SK-N-SH (cell line): Measurements from ENCODE around the gene BRD7. TPM values are rescaled to one million over a fixed set of nuclear protein-coding genes. Genes with fewer than 3 reads are reported as not detected.

ENCODE experiments used
- CTCF ChIA-PET: fragments of 300-600, 350-600 bp; formaldehyde crosslinking; extraction: SDS; loops from one replicate; lab custom pipeline; 2021; lab: Yijun Ruan, JAX
- POLR2A ChIA-PET: fragments of 350-600 bp; sonication (Branson Sonifier 250); formaldehyde crosslinking; extraction: SDS; loops from one replicate; lab custom pipeline; 2020; ENCODE audit warnings: antibody characterized with exemption, inconsistent platforms; lab: Yijun Ruan, JAX
- DNase-seq: peaks from one replicate; pipeline ENCODE4 v3.0.0; 2012
- H2AFZ ChIP-seq: fragments of 200-600 bp; sonication (generic); 2 replicates; pipeline ENCODE4 v1.8.1; 2016; ENCODE audit warnings: antibody characterized with exemption, mild to moderate bottlenecking, low read depth
- H3F3A ChIP-seq: fragments of 200-600 bp; sonication (generic); replicated peaks from 2 replicates; pipeline ENCODE3; 2016; ENCODE audit warnings: antibody characterized with exemption, mild to moderate bottlenecking; ENCODE audit not compliant: insufficient read depth
- H3K27ac ChIP-seq, 2 experiments: fragments of 200-500 bp in 1 of 2; fragments of 200-600 bp in 1 of 2; sonication (Bioruptor generic) in 1 of 2; sonication (generic), shearing (Covaris generic) in 1 of 2; 2 replicates each; pipeline versions ENCODE4 v1.5.1 to v1.6.1; 2014 to 2016; ENCODE audit warnings: low read depth in 2 of 2, inconsistent platforms in 1 of 2, low read length in 1 of 2, mild to moderate bottlenecking in 1 of 2, mixed read lengths in 1 of 2
- H3K27me3 ChIP-seq: fragments of 200-600 bp; sonication (generic), shearing (Covaris generic); 2 replicates; pipeline ENCODE4 v1.6.1; 2016; ENCODE audit warnings: mixed run types; ENCODE audit not compliant: insufficient read depth
- H3K36me3 ChIP-seq, 2 experiments: fragments of 200-500 bp in 1 of 2; fragments of 200-600 bp in 1 of 2; sonication (Bioruptor generic) in 1 of 2; sonication (generic) in 1 of 2; replicated peaks in 1 of 2; 2 replicates each; pipeline versions ENCODE3 to v1.5.1; 2014 to 2016; ENCODE audit warnings: low read length in 1 of 2, mild to moderate bottlenecking in 1 of 2; ENCODE audit not compliant: insufficient read depth in 2 of 2, control insufficient read depth in 1 of 2
- H3K4me1 ChIP-seq, 2 experiments: fragments of 200-500 bp in 1 of 2; fragments of 200-600 bp in 1 of 2; sonication (Bioruptor generic) in 1 of 2; sonication (generic), shearing (Covaris generic) in 1 of 2; 2 replicates each; pipeline versions ENCODE4 v1.5.1 to v1.6.1; 2014 to 2016; ENCODE audit warnings: low read depth in 1 of 2, low read length in 1 of 2, mixed run types in 1 of 2; ENCODE audit not compliant: insufficient read depth in 2 of 2, control insufficient read depth in 1 of 2
- H3K4me2 ChIP-seq: fragments of 200-600 bp; sonication (generic), shearing (Covaris generic); 2 replicates; pipeline ENCODE4 v1.6.1; 2017; ENCODE audit warnings: mixed run types
- H3K4me3 ChIP-seq, 2 experiments: fragments of 200-500 bp in 1 of 2; fragments of 200-600 bp in 1 of 2; sonication (Bioruptor generic) in 1 of 2; sonication (generic), shearing (Covaris generic) in 1 of 2; 2 replicates each; pipeline versions ENCODE4 v1.5.1 to v1.8.1; 2014 to 2016; ENCODE audit warnings: low read depth in 2 of 2, inconsistent platforms in 1 of 2, low read length in 1 of 2, mild to moderate bottlenecking in 1 of 2, mixed read lengths in 1 of 2, moderate library complexity in 1 of 2
- H3K79me2 ChIP-seq: fragments of 200-600 bp; sonication (generic); 2 replicates; pipeline ENCODE4 v1.8.1; 2017; ENCODE audit warnings: mild to moderate bottlenecking; ENCODE audit not compliant: insufficient read depth
- H3K9ac ChIP-seq: fragments of 200-600 bp; sonication (generic); 2 replicates; pipeline ENCODE4 v1.6.1; 2017; ENCODE audit warnings: mixed run types
- H3K9me2 ChIP-seq: fragments of 200-600 bp; sonication (generic); 2 replicates; pipeline ENCODE4 v1.6.1; 2017; ENCODE audit warnings: mixed run types
- H3K9me3 ChIP-seq: fragments of 200-600 bp; sonication (generic); 2 replicates; pipeline ENCODE4 v1.6.1; 2017; ENCODE audit warnings: mixed run types, mild to moderate bottlenecking, moderate library complexity
- H4K20me1 ChIP-seq: fragments of 200-600 bp; sonication (generic); 2 replicates; pipeline ENCODE4 v1.6.1; 2017; ENCODE audit warnings: mild to moderate bottlenecking, mixed run types; ENCODE audit not compliant: insufficient read depth
- ELF1 ChIP-seq: IDR thresholded peaks from 2 replicates; pipeline ENCODE4 v1.4.0; 2012
- FOSL2 ChIP-seq: IDR thresholded peaks from 2 replicates; pipeline ENCODE4 v1.4.0; 2012; ENCODE audit warnings: low read depth, mild to moderate bottlenecking, moderate library complexity, borderline replicate concordance
- FOXJ3 ChIP-seq: sonication (generic); formaldehyde crosslinking; IDR thresholded peaks from 2 replicates; pipeline ENCODE4 v1.5.1; 2020; ENCODE audit warnings: mild to moderate bottlenecking, missing genetic modification reagents
- JUND ChIP-seq: IDR thresholded peaks from 2 replicates; pipeline ENCODE4 v1.4.0; 2012
- MEF2A ChIP-seq: IDR thresholded peaks from 2 replicates; pipeline ENCODE4 v1.4.0; 2012; ENCODE audit warnings: low read depth, borderline replicate concordance
- NFIC ChIP-seq: IDR thresholded peaks from 2 replicates; pipeline ENCODE4 v1.4.0; 2012; ENCODE audit warnings: borderline replicate concordance
- NRF1 ChIP-seq: IDR thresholded peaks from 2 replicates; pipeline ENCODE4 v1.6.1; 2012; ENCODE audit warnings: low read depth, mild to moderate bottlenecking, low read length
- RAD21 ChIP-seq: IDR thresholded peaks from 2 replicates; pipeline ENCODE4 v1.6.1; 2012; ENCODE audit warnings: mild to moderate bottlenecking, low read length
- RXRA ChIP-seq: IDR thresholded peaks from 2 replicates; pipeline ENCODE4 v1.4.0; 2012; ENCODE audit warnings: low read depth, mild to moderate bottlenecking, borderline replicate concordance
- SIN3A ChIP-seq: IDR thresholded peaks from 2 replicates; pipeline ENCODE4 v1.6.1; 2012; ENCODE audit warnings: low read depth, mild to moderate bottlenecking, low read length, moderate library complexity, borderline replicate concordance
- TCF12 ChIP-seq: IDR thresholded peaks from 2 replicates; pipeline ENCODE4 v1.4.0; 2012
- TEAD4 ChIP-seq: IDR thresholded peaks from 2 replicates; pipeline ENCODE4 v1.4.0; 2012; ENCODE audit warnings: mild to moderate bottlenecking, borderline replicate concordance; ENCODE audit not compliant: insufficient read depth
- YY1 ChIP-seq: IDR thresholded peaks from 2 replicates; pipeline ENCODE4 v1.4.0; 2012; ENCODE audit warnings: low read depth, mild to moderate bottlenecking
- WGBS: methylation state at CpG from one replicate; pipeline ENCODE4 v1.1.6; 2017; ENCODE audit warnings: low lambda C conversion rate; 5-methylcytosine and 5-hydroxymethylcytosine counted together
- polyA plus RNA-seq, 3 experiments: library from polyadenylated mRNA; depleted of rRNA; stranded (reverse); fragments of >200 nt; gene quantifications; 2 replicates each; pipeline ENCODE4 v1.2.3, GENCODE V29; 2012
- TF ChIP-seq, protein P1 (sequence below): fragments of 150-350 bp; IDR thresholded peaks from 2 replicates; pipeline ENCODE4 v1.6.1; 2017; ENCODE audit warnings: antibody characterized with exemption, low read length, low read depth, borderline replicate concordance
- TF ChIP-seq, protein P2 (sequence below): fragments of 150-350 bp; IDR thresholded peaks from 2 replicates; pipeline ENCODE4 v1.6.1; 2016; ENCODE audit warnings: mild to moderate bottlenecking, low read depth, low read length
- TF ChIP-seq, protein P3 (sequence below): IDR thresholded peaks from 2 replicates; pipeline ENCODE4 v1.4.0; 2012; ENCODE audit warnings: low read depth
- TF ChIP-seq, protein P4 (sequence below): IDR thresholded peaks from 2 replicates; pipeline ENCODE4; 2012
- TF ChIP-seq, protein P5 (sequence below): fragments of 200-600 bp; sonication (generic); IDR thresholded peaks from 2 replicates; pipeline ENCODE4 v1.6.1; 2017; ENCODE audit warnings: antibody characterized with exemption, mild to moderate bottlenecking, moderate library complexity

BRD7 gene
- polyA plus RNA-seq, 1 of the 3 experiments (the other 2 are of a cell fraction): 32.9 TPM

DNA sequence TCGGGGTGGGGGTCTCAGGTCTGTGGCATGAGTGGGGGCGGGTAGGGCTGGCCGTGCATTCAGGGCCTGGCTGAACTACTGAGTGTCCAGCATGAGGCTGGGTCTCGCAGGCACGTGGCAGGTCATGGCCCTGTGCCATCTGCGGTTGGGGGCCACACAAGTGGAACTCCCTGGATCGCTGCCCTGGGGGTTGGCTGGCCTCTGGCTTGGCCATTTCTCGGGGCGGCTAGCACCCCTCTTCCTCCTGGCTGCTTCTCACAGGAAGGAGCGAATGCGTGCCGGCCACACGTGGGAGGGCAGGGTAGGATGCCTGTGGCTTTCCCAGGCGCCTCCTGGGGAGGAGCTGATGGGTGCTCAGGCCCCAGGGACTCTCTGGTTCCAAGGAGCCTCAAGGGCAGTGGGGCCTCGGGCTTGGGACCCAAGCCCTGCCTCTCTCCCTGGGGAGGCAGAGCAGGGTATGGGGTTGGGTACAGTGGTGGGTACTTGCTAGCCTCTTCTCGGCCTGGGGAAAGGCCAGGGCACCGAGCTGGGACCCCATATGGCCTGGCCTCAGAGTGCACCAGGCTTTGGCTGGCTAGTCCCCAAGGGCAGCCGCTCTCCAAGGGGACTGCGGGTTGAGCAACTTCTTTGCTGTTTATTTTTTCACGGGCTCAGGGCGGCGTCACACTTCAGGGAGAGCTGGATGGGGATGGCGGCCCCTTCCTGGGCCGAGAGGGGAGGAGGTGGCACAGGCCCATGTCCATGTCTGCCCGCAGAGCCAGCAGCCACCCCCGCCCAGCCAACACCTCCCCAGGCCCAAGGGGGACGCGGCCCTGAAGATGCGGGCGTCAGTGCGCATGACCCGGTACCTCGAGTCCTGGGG is 65.0 kb downstream of the BRD7 start:
- Histone ChIP-seq H3K9me2 (no peaks in the 10 kb centered on the region), H3K36me3 (peaks cover 0 to 2% of the 10 kb centered on the region in 2 experiments), H3K4me1 (peaks cover 0 to 3% of the 10 kb centered on the region in 2 experiments; a peak in 1 of 4 replicates), H3K4me3 (no peak overlapping the region), H3K9me3 (no peaks in the 10 kb centered on the region), H2AFZ (no peak overlapping the region), H3K79me2 (no peaks in the 10 kb centered on the region), H3K27ac (no peak overlapping the region), H4K20me1 (no peaks in the 10 kb centered on the region), H3K4me2 (no peak overlapping the region), H3K27me3 (no peaks in the 10 kb centered on the region), H3K9ac (no peak overlapping the region), H3F3A (no peaks in the 10 kb centered on the region)
- WGBS: 95% methylated on average over 18 of the region's 33 CpGs
- POLR2A ChIA-PET: no interaction called here
- TF ChIP-seq SIN3A (no peak), YY1 (no peak), FOSL2 (no peak), NFIC (no peak), JUND (no peak)
- TF ChIP-seq, protein P1, sequence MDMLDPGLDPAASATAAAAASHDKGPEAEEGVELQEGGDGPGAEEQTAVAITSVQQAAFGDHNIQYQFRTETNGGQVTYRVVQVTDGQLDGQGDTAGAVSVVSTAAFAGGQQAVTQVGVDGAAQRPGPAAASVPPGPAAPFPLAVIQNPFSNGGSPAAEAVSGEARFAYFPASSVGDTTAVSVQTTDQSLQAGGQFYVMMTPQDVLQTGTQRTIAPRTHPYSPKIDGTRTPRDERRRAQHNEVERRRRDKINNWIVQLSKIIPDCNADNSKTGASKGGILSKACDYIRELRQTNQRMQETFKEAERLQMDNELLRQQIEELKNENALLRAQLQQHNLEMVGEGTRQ: no peak
- TF ChIP-seq, protein P2, sequence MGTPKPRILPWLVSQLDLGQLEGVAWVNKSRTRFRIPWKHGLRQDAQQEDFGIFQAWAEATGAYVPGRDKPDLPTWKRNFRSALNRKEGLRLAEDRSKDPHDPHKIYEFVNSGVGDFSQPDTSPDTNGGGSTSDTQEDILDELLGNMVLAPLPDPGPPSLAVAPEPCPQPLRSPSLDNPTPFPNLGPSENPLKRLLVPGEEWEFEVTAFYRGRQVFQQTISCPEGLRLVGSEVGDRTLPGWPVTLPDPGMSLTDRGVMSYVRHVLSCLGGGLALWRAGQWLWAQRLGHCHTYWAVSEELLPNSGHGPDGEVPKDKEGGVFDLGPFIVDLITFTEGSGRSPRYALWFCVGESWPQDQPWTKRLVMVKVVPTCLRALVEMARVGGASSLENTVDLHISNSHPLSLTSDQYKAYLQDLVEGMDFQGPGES: no peak
- DNase-seq: peak; percentile 19
- CTCF ChIA-PET: interaction anchor here (0.9 to 3.0 kb wide), 3 partner anchors 11 to 58 kb away, joined by 3 to 10 read pairs (median 3); no protein-coding TSS in a partner anchor

DNA sequence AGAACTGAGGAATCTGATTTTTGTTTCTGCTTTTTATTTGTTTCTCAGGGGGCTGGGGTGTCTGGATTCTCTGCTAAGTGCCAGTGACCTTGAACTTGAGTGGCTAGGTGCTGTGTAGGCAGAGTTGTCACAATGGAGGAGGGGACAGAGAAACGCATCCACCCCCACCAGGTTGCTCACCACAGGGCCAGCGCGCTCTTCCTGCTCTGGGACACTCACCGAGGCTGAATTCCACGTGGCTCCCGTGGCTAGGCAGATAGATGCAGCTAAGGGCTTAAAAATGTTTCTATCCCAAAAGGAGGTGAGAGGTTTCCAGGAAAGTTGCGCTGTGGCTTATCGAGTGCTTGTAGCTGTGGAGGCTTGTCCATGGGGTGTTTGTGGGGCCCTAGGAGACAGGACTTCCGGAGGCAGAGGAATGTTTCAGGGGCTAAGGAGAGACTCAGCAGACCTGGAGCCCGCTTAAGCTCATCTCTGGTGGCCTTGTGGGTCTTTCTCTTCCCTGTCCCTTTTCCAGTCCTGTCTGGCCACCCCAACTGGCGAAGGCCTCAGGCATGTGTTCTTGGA is 65.7 kb downstream of the BRD7 start:
- Histone ChIP-seq H3F3A (no peaks in the 10 kb centered on the region), H3K9ac (no peak overlapping the region), H4K20me1 (no peaks in the 10 kb centered on the region), H3K4me3 (no peak overlapping the region), H3K79me2 (no peaks in the 10 kb centered on the region), H3K27ac (no peak overlapping the region), H3K36me3 (peaks cover 0 to 2% of the 10 kb centered on the region in 2 experiments), H3K9me2 (no peaks in the 10 kb centered on the region), H3K4me1 (peaks cover 0 to 4% of the 10 kb centered on the region in 2 experiments; a peak in 1 of 4 replicates), H3K27me3 (no peaks in the 10 kb centered on the region), H3K9me3 (no peaks in the 10 kb centered on the region), H2AFZ (no peak overlapping the region), H3K4me2 (no peak overlapping the region)
- DNase-seq: peak; percentile 9
- ChIA-PET POLR2A (no interaction called here), CTCF (interaction anchor here (0.9 to 3.0 kb wide), 3 partner anchors 11 to 57 kb away, joined by 3 to 10 read pairs (median 3); no protein-coding TSS in a partner anchor)
- WGBS: 88% methylated on average over 9 of the region's 11 CpGs
- no peak for TF ChIP-seq TCF12
- TF ChIP-seq SIN3A: no peak
- no peak for TF ChIP-seq FOXJ3 (CRISPR knock-in tag)
- no peak for TF ChIP-seq RXRA
- TF ChIP-seq, protein P3, sequence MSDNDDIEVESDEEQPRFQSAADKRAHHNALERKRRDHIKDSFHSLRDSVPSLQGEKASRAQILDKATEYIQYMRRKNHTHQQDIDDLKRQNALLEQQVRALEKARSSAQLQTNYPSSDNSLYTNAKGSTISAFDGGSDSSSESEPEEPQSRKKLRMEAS: no peak
- TF ChIP-seq NFIC: no peak
- no peak for TF ChIP-seq NRF1
- TF ChIP-seq TEAD4: no peak
- TF ChIP-seq, protein P4, sequence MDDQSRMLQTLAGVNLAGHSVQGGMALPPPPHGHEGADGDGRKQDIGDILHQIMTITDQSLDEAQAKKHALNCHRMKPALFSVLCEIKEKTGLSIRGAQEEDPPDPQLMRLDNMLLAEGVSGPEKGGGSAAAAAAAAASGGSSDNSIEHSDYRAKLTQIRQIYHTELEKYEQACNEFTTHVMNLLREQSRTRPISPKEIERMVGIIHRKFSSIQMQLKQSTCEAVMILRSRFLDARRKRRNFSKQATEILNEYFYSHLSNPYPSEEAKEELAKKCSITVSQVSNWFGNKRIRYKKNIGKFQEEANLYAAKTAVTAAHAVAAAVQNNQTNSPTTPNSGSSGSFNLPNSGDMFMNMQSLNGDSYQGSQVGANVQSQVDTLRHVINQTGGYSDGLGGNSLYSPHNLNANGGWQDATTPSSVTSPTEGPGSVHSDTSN: no peak
- no peak for TF ChIP-seq JUND
- TF ChIP-seq, protein P2: no peak
- TF ChIP-seq RAD21: no peak
- TF ChIP-seq MEF2A: no peak
- TF ChIP-seq ELF1: no peak
- TF ChIP-seq, protein P5, sequence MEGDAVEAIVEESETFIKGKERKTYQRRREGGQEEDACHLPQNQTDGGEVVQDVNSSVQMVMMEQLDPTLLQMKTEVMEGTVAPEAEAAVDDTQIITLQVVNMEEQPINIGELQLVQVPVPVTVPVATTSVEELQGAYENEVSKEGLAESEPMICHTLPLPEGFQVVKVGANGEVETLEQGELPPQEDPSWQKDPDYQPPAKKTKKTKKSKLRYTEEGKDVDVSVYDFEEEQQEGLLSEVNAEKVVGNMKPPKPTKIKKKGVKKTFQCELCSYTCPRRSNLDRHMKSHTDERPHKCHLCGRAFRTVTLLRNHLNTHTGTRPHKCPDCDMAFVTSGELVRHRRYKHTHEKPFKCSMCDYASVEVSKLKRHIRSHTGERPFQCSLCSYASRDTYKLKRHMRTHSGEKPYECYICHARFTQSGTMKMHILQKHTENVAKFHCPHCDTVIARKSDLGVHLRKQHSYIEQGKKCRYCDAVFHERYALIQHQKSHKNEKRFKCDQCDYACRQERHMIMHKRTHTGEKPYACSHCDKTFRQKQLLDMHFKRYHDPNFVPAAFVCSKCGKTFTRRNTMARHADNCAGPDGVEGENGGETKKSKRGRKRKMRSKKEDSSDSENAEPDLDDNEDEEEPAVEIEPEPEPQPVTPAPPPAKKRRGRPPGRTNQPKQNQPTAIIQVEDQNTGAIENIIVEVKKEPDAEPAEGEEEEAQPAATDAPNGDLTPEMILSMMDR: no peak
